ENCODE data around the gene COL15A1. TPM values are rescaled to one million over a fixed set of nuclear protein-coding genes. Genes with fewer than 3 reads are reported as not detected.

The COL15A1 gene
- total RNA-seq, 1 experiment from 2014 or later: 0.10 TPM

DNA sequence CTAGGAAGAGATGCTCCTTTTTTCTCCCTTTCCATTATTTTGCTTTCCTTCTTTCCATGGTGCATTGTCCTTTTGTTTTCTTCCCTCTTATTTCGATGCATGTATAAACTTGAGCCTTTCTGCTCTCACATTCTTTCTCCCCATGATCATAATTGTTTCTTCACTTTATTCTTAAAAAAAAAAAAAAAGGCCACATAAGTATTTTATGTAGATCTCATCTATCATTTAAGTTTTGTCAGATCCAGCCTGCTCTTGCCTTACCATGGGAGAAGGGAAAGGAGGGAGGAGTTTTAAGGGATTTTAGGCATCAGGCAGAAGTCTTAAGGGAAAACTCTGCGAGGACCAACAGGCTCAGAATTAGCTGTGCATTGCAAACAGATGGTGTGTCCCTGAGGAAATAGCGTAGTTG lies 172.3 kb downstream of the COL15A1 start:
- ATAC-seq: no peak
- ChIA-PET CTCF (no interaction called here), POLR2A (no interaction called here)
- H3K4me1 ChIP-seq (ENCODE audit: control insufficient read depth, insufficient read depth, low read length): no peaks in the 10 kb centered on the region
- no peaks in the 10 kb centered on the region for H3K9me3 ChIP-seq (ENCODE audit: control insufficient read depth, insufficient read depth, low read depth, low read length)
- no peak overlapping the region for H3K4me3 ChIP-seq (ENCODE audit: low read depth in 2 of 2, low read length in 2 of 2)
- in situ Hi-C loops (cut with HindIII; ENCODE audit: low pct_unique_long_range_greater_than_20kb, low sequenced_read_pairs): no loop called here
- intact Hi-C loops (cut with micrococcal nuclease; ENCODE audit: unreplicated experiment): no loop called here
- H3K27ac ChIP-seq (ENCODE audit: low read length): no peak overlapping the region
- no peaks in the 10 kb centered on the region for H3K27me3 ChIP-seq (ENCODE audit: control insufficient read depth, insufficient read depth, low read length)
- no peaks in the 10 kb centered on the region for H3K36me3 ChIP-seq (ENCODE audit: control insufficient read depth, insufficient read depth, low read length)
- TF ChIP-seq, protein P1, sequence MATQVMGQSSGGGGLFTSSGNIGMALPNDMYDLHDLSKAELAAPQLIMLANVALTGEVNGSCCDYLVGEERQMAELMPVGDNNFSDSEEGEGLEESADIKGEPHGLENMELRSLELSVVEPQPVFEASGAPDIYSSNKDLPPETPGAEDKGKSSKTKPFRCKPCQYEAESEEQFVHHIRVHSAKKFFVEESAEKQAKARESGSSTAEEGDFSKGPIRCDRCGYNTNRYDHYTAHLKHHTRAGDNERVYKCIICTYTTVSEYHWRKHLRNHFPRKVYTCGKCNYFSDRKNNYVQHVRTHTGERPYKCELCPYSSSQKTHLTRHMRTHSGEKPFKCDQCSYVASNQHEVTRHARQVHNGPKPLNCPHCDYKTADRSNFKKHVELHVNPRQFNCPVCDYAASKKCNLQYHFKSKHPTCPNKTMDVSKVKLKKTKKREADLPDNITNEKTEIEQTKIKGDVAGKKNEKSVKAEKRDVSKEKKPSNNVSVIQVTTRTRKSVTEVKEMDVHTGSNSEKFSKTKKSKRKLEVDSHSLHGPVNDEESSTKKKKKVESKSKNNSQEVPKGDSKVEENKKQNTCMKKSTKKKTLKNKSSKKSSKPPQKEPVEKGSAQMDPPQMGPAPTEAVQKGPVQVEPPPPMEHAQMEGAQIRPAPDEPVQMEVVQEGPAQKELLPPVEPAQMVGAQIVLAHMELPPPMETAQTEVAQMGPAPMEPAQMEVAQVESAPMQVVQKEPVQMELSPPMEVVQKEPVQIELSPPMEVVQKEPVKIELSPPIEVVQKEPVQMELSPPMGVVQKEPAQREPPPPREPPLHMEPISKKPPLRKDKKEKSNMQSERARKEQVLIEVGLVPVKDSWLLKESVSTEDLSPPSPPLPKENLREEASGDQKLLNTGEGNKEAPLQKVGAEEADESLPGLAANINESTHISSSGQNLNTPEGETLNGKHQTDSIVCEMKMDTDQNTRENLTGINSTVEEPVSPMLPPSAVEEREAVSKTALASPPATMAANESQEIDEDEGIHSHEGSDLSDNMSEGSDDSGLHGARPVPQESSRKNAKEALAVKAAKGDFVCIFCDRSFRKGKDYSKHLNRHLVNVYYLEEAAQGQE (IDR thresholded peaks at IDR 0.05; ENCODE audit: insufficient read depth in 1 of 2, low read depth in 2 of 2, low read length in 1 of 2): no peak
- TF ChIP-seq TCF7L2 (IDR thresholded peaks at IDR 0.05; ENCODE audit: low read depth, low read length) (no peak), SIN3A (IDR thresholded peaks at IDR 0.05; ENCODE audit: borderline replicate concordance, insufficient read depth, low read depth, low read length) (no peak), POLR2AphosphoS5 (IDR thresholded peaks at IDR 0.05; ENCODE audit: low read depth, low read length) (no peak)
- TF ChIP-seq, protein P2, sequence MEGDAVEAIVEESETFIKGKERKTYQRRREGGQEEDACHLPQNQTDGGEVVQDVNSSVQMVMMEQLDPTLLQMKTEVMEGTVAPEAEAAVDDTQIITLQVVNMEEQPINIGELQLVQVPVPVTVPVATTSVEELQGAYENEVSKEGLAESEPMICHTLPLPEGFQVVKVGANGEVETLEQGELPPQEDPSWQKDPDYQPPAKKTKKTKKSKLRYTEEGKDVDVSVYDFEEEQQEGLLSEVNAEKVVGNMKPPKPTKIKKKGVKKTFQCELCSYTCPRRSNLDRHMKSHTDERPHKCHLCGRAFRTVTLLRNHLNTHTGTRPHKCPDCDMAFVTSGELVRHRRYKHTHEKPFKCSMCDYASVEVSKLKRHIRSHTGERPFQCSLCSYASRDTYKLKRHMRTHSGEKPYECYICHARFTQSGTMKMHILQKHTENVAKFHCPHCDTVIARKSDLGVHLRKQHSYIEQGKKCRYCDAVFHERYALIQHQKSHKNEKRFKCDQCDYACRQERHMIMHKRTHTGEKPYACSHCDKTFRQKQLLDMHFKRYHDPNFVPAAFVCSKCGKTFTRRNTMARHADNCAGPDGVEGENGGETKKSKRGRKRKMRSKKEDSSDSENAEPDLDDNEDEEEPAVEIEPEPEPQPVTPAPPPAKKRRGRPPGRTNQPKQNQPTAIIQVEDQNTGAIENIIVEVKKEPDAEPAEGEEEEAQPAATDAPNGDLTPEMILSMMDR (IDR thresholded peaks at IDR 0.05): no peak
- no TSS peak for BruUV-seq (replicated peaks)
- no peak for DNase-seq (ENCODE audit: low read depth, low spot score)

DNA sequence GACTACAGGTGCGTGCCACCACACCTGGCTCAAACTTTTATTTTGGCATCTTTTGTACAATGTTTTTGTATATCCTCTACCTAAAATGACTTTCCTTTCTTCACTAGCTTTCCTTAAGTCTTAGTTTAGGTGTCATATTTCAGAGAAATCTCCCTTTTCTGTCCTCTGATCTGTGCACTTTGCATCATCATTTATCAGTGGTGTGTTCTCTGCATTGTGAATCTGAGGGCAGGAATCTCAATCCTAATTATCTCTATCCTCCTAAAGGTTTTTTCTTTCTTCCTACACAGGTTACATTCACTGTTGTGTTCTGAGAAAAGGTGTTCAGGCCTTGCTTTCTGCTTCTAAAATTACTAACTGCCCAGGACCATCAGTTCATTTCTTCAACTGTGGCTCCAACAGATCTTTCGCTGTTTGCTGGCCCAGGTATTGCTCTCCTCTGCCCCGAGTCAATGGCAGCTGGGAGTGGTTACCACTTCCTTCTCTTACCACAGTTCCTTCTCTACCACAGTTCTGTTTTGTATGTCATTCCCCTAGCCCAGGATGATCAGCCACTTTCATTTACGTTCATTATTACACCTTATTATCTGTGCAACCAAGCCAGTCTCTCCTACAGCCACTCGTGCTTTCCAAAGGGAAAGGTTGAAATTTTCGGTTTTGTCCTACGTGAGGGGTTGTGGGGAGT lies 175.2 kb downstream of the COL15A1 start:
- ATAC-seq: no peak
- ChIA-PET CTCF (no interaction called here), POLR2A (no interaction called here)
- no peak for DNase-seq (ENCODE audit: low read depth, low spot score)
- Histone ChIP-seq H3K4me1 (ENCODE audit: control insufficient read depth, insufficient read depth, low read length) (no peaks in the 10 kb centered on the region), H3K27ac (ENCODE audit: low read length) (no peak overlapping the region), H3K36me3 (ENCODE audit: control insufficient read depth, insufficient read depth, low read length) (no peaks in the 10 kb centered on the region), H3K27me3 (ENCODE audit: control insufficient read depth, insufficient read depth, low read length) (no peaks in the 10 kb centered on the region), H3K4me3 (ENCODE audit: low read depth in 2 of 2, low read length in 2 of 2) (no peak overlapping the region), H3K9me3 (ENCODE audit: control insufficient read depth, insufficient read depth, low read depth, low read length) (no peaks in the 10 kb centered on the region)
- no TSS peak for BruUV-seq (replicated peaks)
- in situ Hi-C loops (cut with HindIII; ENCODE audit: low pct_unique_long_range_greater_than_20kb, low sequenced_read_pairs): no loop called here
- no peak for TF ChIP-seq POLR2AphosphoS5 (IDR thresholded peaks at IDR 0.05; ENCODE audit: low read depth, low read length)
- TF ChIP-seq, protein P1 (IDR thresholded peaks at IDR 0.05; ENCODE audit: insufficient read depth in 1 of 2, low read depth in 2 of 2, low read length in 1 of 2): no peak
- no peak for TF ChIP-seq SIN3A (IDR thresholded peaks at IDR 0.05; ENCODE audit: borderline replicate concordance, insufficient read depth, low read depth, low read length)
- TF ChIP-seq TCF7L2 (IDR thresholded peaks at IDR 0.05; ENCODE audit: low read depth, low read length): no peak
- TF ChIP-seq, protein P2 (IDR thresholded peaks at IDR 0.05): no peak
- intact Hi-C loops (cut with micrococcal nuclease; ENCODE audit: unreplicated experiment): no loop called here

Measured in Panc1 (cell line).